Activated naive CD4-positive, alpha-beta T cell treated with anti-CD3 and anti-CD28 coated beads, Interleukin-2, amount 50 U/mL, for 24 hours (primary cell): ENCODE measurements around the gene MARCHF4.
"Not testable (repeated sequence)": the region's sequence is repeated elsewhere in the genome, so short reads cannot be mapped to it uniquely, and the experiment has no call there.

Source experiments
- H3K27ac Mint-ChIP-seq: one replicate; pipeline ENCODE4 v1.8.0; 2021; ENCODE audit warnings: mild to moderate bottlenecking, mixed read lengths
- H3K27me3 Mint-ChIP-seq: one replicate; pipeline ENCODE4 v1.8.0; 2021; ENCODE audit warnings: mixed read lengths
- H3K36me3 Mint-ChIP-seq: one replicate; pipeline ENCODE4 v1.8.0; 2021; ENCODE audit warnings: mixed read lengths
- H3K4me1 Mint-ChIP-seq: one replicate; pipeline ENCODE4 v1.8.0; 2021; ENCODE audit warnings: mixed read lengths
- H3K4me3 Mint-ChIP-seq: one replicate; pipeline ENCODE4 v1.8.0; 2021; ENCODE audit warnings: mild to moderate bottlenecking, mixed read lengths
- H3K9me3 Mint-ChIP-seq: one replicate; pipeline ENCODE4 v1.8.0; 2021; ENCODE audit warnings: mixed read lengths

The MARCHF4 gene

DNA sequence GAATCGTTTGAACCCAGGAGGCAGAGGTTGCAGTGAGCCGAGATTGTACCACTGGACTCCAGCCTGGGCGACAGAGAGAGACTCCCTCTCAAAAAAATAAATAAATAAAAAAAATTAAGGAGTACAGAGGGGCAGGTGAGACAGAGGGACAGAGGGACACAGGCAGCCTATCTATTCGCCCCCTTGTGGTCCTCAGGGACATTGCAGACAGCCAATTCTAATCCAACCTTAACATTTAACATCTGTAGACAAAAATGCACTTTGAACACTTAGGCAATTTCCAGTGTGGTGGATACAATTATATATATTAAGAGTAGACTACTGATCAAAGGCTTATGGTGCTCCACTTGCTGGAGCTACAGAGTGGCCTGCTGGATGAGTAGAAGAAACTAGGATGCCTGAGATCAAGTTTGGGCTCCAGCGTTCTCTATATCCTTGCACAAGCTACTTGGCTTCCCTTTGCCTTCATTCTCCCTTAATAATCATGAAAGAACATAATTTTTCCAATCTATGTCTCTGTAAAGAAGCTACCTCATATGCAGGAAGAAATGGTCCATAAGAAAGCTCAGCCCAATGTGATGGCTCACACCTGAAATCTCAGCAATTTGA, 31.8 kb upstream of the MARCHF4 start:
- peaks cover 4% of the 10 kb centered on the region for H3K4me1 Mint-ChIP-seq
- H3K36me3 Mint-ChIP-seq, result no peaks in the 10 kb centered on the region
- no peaks in the 10 kb centered on the region for H3K9me3 Mint-ChIP-seq
- no peak overlapping the region for H3K27ac Mint-ChIP-seq
- H3K4me3 Mint-ChIP-seq, result no peak overlapping the region
- no peaks in the 10 kb centered on the region for H3K27me3 Mint-ChIP-seq

DNA sequence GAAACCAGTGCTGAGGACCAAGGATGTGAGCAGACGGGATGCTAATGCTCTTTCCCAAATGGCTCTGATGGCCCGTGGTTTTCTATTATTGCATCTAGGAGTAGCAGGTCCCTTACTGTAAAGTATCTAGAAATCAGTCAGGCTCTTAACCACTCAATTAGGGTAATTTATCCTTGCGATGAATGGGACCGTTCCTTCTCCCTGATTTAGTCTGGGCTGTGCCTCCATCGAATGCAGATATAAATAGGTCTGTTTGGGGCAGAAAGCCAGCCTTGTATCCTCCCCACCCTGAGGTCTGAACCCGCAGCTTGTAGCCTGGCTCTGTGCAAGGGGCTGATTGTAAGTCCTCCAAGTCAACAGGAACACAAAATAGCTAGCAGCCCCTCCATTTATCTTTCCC, 30.5 kb upstream of the MARCHF4 start:
- H3K27ac Mint-ChIP-seq, result no peak overlapping the region
- H3K27me3 Mint-ChIP-seq, result no peaks in the 10 kb centered on the region
- peaks cover 4% of the 10 kb centered on the region for H3K4me1 Mint-ChIP-seq
- H3K9me3 Mint-ChIP-seq, result no peaks in the 10 kb centered on the region
- no peaks in the 10 kb centered on the region for H3K36me3 Mint-ChIP-seq
- H3K4me3 Mint-ChIP-seq, result no peak overlapping the region

DNA sequence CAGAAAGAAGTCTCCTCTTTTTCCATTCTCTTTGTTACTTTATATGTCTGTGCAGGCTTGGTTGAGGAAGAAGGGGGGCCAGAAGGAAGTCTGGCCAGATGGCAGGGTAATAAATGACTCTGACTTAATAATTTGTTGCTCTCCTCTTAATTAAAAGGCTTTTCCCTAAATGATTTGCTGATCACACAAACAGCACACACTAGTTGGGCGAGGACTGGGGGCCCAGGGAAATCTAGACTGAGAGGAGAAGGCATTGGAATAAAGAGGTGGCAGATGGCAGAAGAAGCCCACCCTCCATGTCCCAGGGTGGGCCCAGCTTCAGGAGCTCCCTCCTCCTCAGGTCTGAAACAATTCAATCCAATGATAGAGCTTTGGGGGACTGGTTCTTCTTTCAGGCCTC, 27.3 kb upstream of the MARCHF4 start:
- Mint-ChIP-seq H3K27ac (no peak overlapping the region), H3K36me3 (no peaks in the 10 kb centered on the region), H3K4me1 (no peaks in the 10 kb centered on the region), H3K27me3 (no peaks in the 10 kb centered on the region), H3K9me3 (no peaks in the 10 kb centered on the region), H3K4me3 (no peak overlapping the region)

DNA sequence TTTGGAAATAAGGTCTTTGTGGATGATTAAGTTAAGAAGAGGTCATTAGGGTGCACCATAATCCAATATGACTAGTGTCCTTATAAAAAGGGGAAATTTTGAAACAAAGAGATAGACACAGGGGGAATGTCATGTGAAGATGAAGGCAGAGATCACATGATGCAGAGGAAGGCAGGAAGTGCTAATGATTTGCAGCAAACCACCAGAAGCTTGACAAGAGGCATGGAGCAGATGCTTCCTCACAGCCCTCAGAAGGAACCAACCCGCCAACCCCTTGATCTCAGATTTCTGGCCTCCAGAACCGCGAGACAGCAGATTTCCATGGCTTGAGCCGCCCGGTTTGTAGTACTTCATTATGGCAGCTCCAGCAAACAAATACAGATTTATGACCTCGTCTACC, 22.6 kb upstream of the MARCHF4 start:
- Mint-ChIP-seq H3K27ac (peak overlapping the region; percentile 30), H3K4me3 (no peak overlapping the region), H3K36me3 (no peaks in the 10 kb centered on the region), H3K9me3 (no peaks in the 10 kb centered on the region), H3K4me1 (no peaks in the 10 kb centered on the region), H3K27me3 (no peaks in the 10 kb centered on the region)

DNA sequence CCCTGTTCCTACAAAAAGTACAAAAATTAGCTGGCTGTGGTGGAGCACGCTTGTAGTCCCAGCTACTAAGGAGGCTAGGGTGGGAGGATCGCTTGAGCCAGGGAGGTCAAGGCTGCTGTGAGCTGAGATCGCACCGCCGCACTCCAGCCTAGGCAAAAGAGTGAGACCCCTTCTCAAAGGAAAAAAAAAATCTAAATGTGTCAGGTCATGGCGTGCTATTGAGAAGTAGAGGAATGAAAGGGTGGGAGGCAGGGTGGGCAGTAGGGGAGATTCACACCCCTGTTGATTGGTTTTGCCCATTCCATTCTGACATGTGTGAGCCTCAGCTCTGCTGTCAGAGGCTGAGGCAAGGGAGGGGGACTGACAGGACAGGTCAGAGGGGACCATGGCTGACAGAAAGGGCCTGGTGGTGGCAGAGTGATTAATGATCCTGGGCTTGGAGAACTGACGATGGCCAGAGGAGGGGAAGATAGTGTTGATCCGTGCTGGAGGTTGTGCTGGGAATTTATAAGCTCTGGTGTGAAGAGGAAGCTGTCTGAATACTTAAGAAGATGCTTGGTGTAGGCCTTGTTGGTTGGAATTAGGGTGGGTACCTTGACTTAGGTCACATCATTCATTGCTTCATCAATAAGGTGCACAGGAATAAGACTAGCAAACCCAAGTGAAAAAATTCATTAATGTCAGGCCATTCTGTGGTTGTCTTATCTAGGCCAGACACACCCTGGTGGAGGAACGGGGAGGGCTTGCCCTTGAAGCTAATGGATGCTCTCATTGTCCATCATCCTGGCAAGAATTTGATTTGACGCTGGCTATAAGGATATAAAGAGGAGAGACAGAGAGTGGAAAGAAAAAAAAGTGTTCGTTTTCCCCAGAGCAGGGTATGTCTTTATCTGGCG, 20.9 kb upstream of the MARCHF4 start:
- Mint-ChIP-seq H3K4me1 (peaks cover 10% of the 10 kb centered on the region), H3K4me3 (no peak overlapping the region), H3K36me3 (no peaks in the 10 kb centered on the region), H3K9me3 (no peaks in the 10 kb centered on the region), H3K27me3 (no peaks in the 10 kb centered on the region), H3K27ac (no peak overlapping the region)

DNA sequence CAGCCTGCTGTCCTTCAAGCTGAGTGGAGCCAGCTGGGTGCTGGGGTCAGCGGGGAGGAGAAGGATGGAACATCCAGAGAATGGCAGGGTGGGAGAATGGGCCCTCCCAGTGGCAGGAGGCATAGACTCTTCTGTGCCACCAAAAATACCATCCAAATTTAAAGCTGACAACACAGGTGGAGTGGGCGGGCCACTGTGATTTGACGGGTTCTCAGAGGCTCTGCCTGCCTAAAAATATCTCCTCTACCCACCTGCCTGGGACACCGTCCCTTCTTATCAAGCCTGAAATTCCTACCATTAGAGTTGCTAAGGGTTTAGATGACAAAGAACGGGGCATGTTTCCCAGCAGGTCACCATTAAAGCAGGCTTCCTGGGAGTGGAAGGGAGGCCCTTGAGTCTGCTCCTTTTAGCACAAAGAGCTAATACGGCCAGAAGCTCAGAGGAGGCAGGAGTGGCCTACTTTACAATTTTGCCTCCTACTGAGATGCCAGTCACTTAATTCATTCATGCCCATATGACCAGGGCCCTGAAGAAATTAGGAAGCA, 19.8 kb upstream of the MARCHF4 start:
- no peaks in the 10 kb centered on the region for H3K36me3 Mint-ChIP-seq
- H3K27ac Mint-ChIP-seq, result no peak overlapping the region
- H3K9me3 Mint-ChIP-seq, result no peaks in the 10 kb centered on the region
- H3K4me3 Mint-ChIP-seq, result no peak overlapping the region
- H3K4me1 Mint-ChIP-seq, result peaks cover 18% of the 10 kb centered on the region
- H3K27me3 Mint-ChIP-seq, result no peaks in the 10 kb centered on the region

DNA sequence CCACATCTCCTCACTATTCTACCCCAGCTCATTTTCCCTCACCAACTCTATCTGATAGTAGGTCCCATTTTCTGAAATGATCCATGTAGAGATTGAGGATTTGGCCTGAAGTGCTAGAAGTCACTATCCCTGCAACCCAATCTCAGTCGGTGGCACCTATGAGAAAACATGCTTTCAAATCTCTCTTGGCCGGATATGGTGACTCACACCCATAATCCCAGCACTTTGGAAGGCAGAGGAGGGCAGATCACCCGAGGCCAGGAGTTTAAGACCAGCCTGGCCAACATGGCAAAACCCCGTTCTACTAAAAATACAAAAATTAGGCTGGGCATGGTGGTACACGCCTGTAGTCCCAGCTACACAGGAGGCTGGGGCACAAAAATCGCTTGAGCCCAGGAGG, 19.1 kb upstream of the MARCHF4 start:
- H3K27me3 Mint-ChIP-seq, result no peaks in the 10 kb centered on the region
- H3K36me3 Mint-ChIP-seq, result no peaks in the 10 kb centered on the region
- H3K4me3 Mint-ChIP-seq, result no peak overlapping the region
- H3K4me1 Mint-ChIP-seq, result peaks cover 18% of the 10 kb centered on the region
- no peaks in the 10 kb centered on the region for H3K9me3 Mint-ChIP-seq
- no peak overlapping the region for H3K27ac Mint-ChIP-seq

DNA sequence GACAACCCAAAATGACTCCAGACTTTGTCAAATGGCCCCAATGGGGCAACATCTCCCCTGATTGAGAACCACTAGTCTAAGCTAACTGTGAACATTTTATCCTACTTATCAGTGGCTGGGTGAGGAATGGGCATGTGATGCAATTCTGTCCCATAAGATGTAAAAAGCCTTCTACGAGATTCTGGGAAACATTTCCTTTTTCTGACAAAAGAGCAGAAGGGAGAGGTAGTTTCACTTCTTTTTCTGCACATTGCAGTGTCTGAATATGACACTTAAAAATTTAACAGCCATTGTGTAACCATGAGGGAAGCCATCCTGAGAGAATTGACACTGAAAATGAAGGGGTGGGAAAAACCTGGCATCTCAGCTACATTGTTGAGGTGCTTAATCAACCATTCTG, 17.3 kb upstream of the MARCHF4 start:
- Mint-ChIP-seq H3K9me3 (no peaks in the 10 kb centered on the region), H3K27ac (no peak overlapping the region), H3K27me3 (no peaks in the 10 kb centered on the region), H3K36me3 (no peaks in the 10 kb centered on the region), H3K4me3 (no peak overlapping the region), H3K4me1 (peaks cover 18% of the 10 kb centered on the region)

DNA sequence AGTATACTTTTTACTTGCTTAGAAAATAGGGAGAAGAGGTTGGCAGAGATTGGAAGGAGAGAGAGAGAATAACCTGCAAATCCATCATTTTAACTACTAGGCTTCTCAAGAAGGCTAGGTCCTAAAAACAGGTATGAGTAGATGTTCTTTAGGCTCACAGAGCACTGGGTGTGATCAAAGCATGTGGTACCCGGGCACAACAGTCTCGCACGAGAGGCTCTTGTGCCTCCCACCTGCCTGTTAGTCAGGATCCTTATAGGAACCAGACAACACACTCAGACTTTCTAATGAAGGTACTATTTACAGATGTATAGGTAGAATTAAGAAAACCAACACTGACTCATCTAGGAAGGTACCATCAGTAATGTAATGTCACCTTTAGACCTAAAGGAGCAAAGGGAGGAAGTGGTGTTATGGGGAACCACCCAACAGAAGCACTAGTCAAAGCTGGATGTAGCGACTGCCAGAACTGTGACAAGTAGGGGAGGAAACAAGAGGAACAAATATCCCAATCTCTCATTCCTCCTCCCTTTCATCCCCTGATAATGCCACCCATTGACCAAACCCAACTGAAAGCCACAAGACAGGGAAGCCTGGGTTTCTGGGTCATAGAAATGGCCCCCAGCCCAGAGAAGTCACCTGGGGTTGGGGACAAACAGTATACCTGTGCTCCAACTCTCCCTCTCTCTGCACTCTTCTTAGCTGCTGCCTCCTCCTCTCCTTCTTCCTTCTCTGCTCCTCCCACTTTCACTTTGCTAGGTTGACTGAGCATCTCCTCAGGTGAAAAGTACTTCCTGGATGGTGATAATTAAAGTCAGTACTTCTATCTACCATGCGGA, 16.0 kb upstream of the MARCHF4 start:
- H3K4me3 Mint-ChIP-seq, result peak overlapping the region; percentile 48
- H3K27ac Mint-ChIP-seq, result peak overlapping the region; percentile 94
- no peaks in the 10 kb centered on the region for H3K27me3 Mint-ChIP-seq
- no peaks in the 10 kb centered on the region for H3K36me3 Mint-ChIP-seq
- no peaks in the 10 kb centered on the region for H3K9me3 Mint-ChIP-seq
- H3K4me1 Mint-ChIP-seq, result peaks cover 18% of the 10 kb centered on the region

DNA sequence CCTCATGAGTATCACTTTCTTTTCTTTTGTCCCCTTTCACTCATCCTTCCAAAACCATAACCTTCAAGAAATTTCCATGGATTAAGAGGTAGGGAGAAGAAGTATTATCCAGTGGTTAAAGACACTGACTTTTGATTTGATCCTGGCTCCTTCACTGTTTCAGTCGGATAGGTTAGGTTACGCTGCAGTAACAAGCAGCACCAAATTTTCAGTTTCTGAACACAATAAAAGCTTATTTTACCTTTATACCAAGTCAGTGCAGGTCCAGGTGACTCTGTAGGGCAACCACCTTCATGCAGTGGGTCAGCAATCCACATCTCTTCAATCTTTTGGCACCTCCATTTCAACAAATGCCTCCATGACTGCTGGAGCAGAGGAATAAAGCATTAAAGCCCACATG, 15.0 kb upstream of the MARCHF4 start:
- H3K27me3 Mint-ChIP-seq, result no peaks in the 10 kb centered on the region
- no peak overlapping the region for H3K4me3 Mint-ChIP-seq
- peaks cover 18% of the 10 kb centered on the region for H3K4me1 Mint-ChIP-seq
- no peaks in the 10 kb centered on the region for H3K9me3 Mint-ChIP-seq
- H3K27ac Mint-ChIP-seq, result no peak overlapping the region
- H3K36me3 Mint-ChIP-seq, result no peaks in the 10 kb centered on the region

DNA sequence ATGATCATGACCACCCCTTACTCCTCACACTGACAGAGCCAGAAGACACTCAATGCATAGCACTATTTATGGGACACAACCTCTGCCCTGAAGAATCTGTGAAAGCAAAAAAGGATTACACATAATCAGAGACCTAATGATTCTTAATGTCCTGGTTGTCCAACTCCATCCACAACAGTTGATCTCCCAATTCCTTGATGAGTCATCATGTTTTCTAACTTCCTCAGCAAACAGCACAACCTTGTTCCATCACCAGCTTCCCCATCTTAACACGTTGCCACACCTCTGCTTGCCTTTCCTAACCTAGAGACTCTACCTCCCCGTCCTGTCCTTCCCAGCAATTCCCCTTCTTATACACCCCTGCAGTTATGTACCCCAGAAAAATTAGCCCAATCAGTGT, 13.2 kb upstream of the MARCHF4 start:
- Mint-ChIP-seq H3K4me3 (no peak overlapping the region), H3K36me3 (no peaks in the 10 kb centered on the region), H3K4me1 (peaks cover 18% of the 10 kb centered on the region), H3K27ac (peak overlapping the region; percentile 6), H3K9me3 (no peaks in the 10 kb centered on the region), H3K27me3 (no peaks in the 10 kb centered on the region)

DNA sequence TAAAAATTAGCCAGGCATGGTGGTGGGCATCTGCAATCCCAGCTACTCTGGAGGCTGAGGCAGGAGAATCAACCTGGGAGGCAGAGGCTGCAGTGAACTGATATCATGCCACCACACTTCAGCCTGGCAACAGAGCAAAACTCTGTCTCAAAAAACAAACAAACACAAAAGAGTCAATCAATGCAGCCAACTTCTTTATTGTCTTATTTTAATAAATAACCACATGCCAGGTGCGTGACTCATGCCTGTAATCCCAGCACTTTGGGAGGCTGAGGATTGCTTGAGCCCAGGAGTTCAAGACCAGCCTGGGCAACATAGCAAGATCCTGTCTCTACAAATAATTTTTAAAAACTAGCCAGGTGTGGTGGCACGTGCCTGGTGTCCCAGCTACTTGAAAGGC, 12.1 kb upstream of the MARCHF4 start:
- not testable (repeated sequence) for H3K9me3 Mint-ChIP-seq, H3K27ac Mint-ChIP-seq, H3K27me3 Mint-ChIP-seq, H3K4me3 Mint-ChIP-seq, H3K36me3 Mint-ChIP-seq
- H3K4me1 Mint-ChIP-seq, result peaks cover 18% of the 10 kb centered on the region

DNA sequence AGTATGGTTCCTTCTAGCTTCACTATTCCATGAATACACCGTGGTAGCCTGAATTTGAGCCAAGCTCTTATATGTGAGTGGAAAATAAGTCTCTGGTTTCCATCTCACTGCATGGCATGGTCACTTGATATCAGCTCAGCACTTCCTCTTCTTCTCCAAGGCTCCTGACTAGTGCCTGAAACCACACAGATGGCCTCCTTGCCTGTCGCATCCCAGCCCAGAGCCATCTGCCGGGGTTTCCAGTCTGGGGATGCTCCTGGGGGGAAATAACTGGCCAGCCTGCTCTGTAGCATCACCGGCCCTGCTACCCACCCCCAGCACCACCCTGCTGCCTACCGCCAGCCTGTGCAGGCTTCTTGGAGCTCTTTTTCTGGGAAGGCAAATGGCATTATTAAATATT, 7.7 kb upstream of the MARCHF4 start:
- no peak overlapping the region for H3K4me3 Mint-ChIP-seq
- no peaks in the 10 kb centered on the region for H3K9me3 Mint-ChIP-seq
- peaks cover 1% of the 10 kb centered on the region for H3K27me3 Mint-ChIP-seq
- no peaks in the 10 kb centered on the region for H3K36me3 Mint-ChIP-seq
- H3K27ac Mint-ChIP-seq, result no peak overlapping the region
- H3K4me1 Mint-ChIP-seq, result no peaks in the 10 kb centered on the region

DNA sequence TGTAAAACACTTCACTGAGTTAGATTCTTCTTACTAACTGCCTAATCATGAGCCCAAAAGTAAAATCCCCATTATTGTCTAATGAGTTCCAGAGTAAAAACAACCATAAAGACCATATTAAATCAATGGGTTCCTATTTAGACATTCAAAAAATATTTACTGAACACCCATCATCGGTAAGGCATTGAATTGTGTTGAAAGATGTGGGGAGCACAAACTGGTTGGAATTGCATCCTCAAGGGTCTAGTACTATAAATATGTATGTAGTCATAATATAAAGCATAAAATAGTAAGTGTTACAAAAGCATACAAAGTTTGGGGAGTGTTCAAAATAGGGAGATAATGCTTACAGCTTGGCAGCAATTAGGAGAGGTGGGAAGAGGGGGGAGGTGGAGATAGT, 3.0 kb upstream of the MARCHF4 start:
- H3K4me3 Mint-ChIP-seq, result no peak overlapping the region
- H3K36me3 Mint-ChIP-seq, result peaks cover 1% of the 10 kb centered on the region
- H3K4me1 Mint-ChIP-seq, result peaks cover 15% of the 10 kb centered on the region
- H3K27ac Mint-ChIP-seq, result peak overlapping the region; percentile 14
- peaks cover 20% of the 10 kb centered on the region for H3K27me3 Mint-ChIP-seq
- no peaks in the 10 kb centered on the region for H3K9me3 Mint-ChIP-seq

DNA sequence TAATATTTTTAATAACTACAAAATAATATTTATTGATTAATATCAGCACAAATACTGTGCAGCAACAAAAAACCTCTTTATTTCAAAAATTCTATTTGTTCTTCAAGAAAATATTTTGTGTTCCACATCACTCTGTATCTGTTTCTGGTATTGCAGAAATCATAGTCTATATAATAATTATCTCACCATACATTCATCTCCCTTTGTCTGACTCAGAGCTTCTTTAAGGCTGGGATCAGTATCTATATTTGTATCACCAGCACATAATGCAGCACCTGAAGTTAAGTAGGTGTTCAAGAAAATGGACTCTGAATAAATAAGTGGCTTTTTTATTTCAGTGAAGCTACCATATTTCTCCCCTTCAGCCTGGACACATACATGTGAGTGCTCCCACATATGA, 1.6 kb upstream of the MARCHF4 start:
- peaks cover 15% of the 10 kb centered on the region for H3K4me1 Mint-ChIP-seq
- no peak overlapping the region for H3K27ac Mint-ChIP-seq
- no peak overlapping the region for H3K4me3 Mint-ChIP-seq
- peaks cover 30% of the 10 kb centered on the region for H3K27me3 Mint-ChIP-seq
- peaks cover 1% of the 10 kb centered on the region for H3K36me3 Mint-ChIP-seq
- no peaks in the 10 kb centered on the region for H3K9me3 Mint-ChIP-seq
